ENCODE data around the gene PIK3R3. TPM values are rescaled to one million over a fixed set of nuclear protein-coding genes. Genes with fewer than 3 reads are reported as not detected.

The PIK3R3 gene
- total and polyA plus RNA-seq, 9 of the 15 experiments (the other 6 are each of a cell fraction or from before 2014, with no cell fraction given) = 1.4 to 7.7 (median 4.6) TPM

GRCh38 chr1:46113948-46114347, 18.5 kb downstream of the PIK3R3 start (continued):
- peak; percentile 89 for TF ChIP-seq USF2 (CRISPR knock-in tag; IDR thresholded peaks at IDR 0.05)
- 0 out of 2 replicates have a peak, but pooled peaks have one; percentile 7 for TF ChIP-seq C11orf30 (IDR thresholded peaks at IDR 0.05; ENCODE audit: low read depth)
- TF ChIP-seq ZFX (CRISPR knock-in tag; IDR thresholded peaks at IDR 0.05) = peak; percentile 44; the same call in 1 of the 2 replicates

GRCh38 chr1:46112108-46112507, 20.3 kb downstream of the PIK3R3 start:
- Histone ChIP-seq H4K20me1 (replicated peaks; ENCODE audit: control insufficient read depth, insufficient read depth, low read length) (no peaks in the 10 kb centered on the region), H3K27me3 (ENCODE audit: control insufficient read depth in 2 of 2, insufficient read depth in 2 of 2, low read length in 2 of 2) (no peaks in the 10 kb centered on the region), H3K4me2 (ENCODE audit: insufficient read depth, low read length) (no peak overlapping the region), H3K9ac (ENCODE audit: insufficient read depth in 1 of 2, low read depth in 2 of 2, low read length in 2 of 2) (no peak overlapping the region), H3K79me2 (ENCODE audit: control insufficient read depth, insufficient read depth, low read length) (no peaks in the 10 kb centered on the region), H2AFZ (ENCODE audit: low read depth, low read length) (no peak overlapping the region), H3K9me3 (replicated peaks; ENCODE audit: control insufficient read depth, insufficient read depth, low read depth, low read length) (no peaks in the 10 kb centered on the region), H3K36me3 (ENCODE audit: control insufficient read depth, insufficient read depth, low read length) (no peaks in the 10 kb centered on the region), H3K27ac (ENCODE audit: extremely low read depth, low read depth, low read length) (no peak overlapping the region), H3K9me1 (ENCODE audit: control insufficient read depth, insufficient read depth, low read length) (no peaks in the 10 kb centered on the region), H3K4me3 (no peak overlapping the region), H3K4me1 (replicated peaks in 1 of 2; ENCODE audit: control insufficient read depth in 2 of 2, insufficient read depth in 2 of 2, low read length in 2 of 2) (peaks cover 7 to 11% of the 10 kb centered on the region in 2 experiments; a peak in 4 of 5 replicates)
- BruUV-seq (replicated peaks) = no TSS peak
- no peak for FAIRE-seq
- intact Hi-C loops (cut with micrococcal nuclease) (no loop called here), in situ Hi-C loops (cut with MboI) (no loop called here)
- CTCF ChIA-PET (ENCODE audit: low intra/inter-chr PET ratio) = no interaction called here
- TF ChIP-seq TAF1 (IDR thresholded peaks at IDR 0.05; ENCODE audit: control insufficient read depth, extremely low read depth, insufficient read depth, low read length, severe bottlenecking) (no peak), TBP (optimal IDR thresholded peaks at IDR 0.05; ENCODE audit: low read depth, low read length) (no peak), MCM2 (IDR thresholded peaks at IDR 0.05; ENCODE audit: low read depth) (no peak), RBM34 (IDR thresholded peaks at IDR 0.05; ENCODE audit: borderline replicate concordance, insufficient read depth, low read length) (no peak), PHB (CRISPR knock-in tag; IDR thresholded peaks at IDR 0.05) (no peak), CEBPG (CRISPR knock-in tag; IDR thresholded peaks at IDR 0.05) (no peak), CEBPG (tag; conservative IDR thresholded peaks at IDR 0.05 in 1 of 2, IDR thresholded peaks at IDR 0.05 in 1 of 2) (peak; percentile 41 to 77; a peak in 3 of 4 replicates), XRCC5 (IDR thresholded peaks at IDR 0.05; ENCODE audit: low read depth, low read length) (no peak), CEBPB (tag; IDR thresholded peaks at IDR 0.05) (peak; percentile 90), ZBTB17 (CRISPR knock-in tag; IDR thresholded peaks at IDR 0.05) (no peak)
- 96% methylated on average over 1 of the region's 1 CpG for WGBS (ENCODE audit: insufficient coverage, low coverage, missing lambda C conversion rate)
- DNase-seq (ENCODE audit: extremely low read depth in 1 of 4, low spot score in 3 of 4) = no peak
- no peak for ATAC-seq
- POLR2A ChIA-PET = interaction anchor here (1.4 to 2.0 kb wide), 2 partner anchors 9 to 20 kb away, joined by 4 to 5 read pairs; partner anchors contain the start of gene PIK3R3

Data from K562 (cell line).